Measurements from ENCODE around the gene PPM1B. TPM values are rescaled to one million over a fixed set of nuclear protein-coding genes. Genes with fewer than 3 reads are reported as not detected.

Gene PPM1B
- total and polyA plus RNA-seq, 9 of the 15 experiments (the other 6 are each of a cell fraction or from before 2014, with no cell fraction given): 8.9 to 44.0 (median 28.6) TPM

DNA sequence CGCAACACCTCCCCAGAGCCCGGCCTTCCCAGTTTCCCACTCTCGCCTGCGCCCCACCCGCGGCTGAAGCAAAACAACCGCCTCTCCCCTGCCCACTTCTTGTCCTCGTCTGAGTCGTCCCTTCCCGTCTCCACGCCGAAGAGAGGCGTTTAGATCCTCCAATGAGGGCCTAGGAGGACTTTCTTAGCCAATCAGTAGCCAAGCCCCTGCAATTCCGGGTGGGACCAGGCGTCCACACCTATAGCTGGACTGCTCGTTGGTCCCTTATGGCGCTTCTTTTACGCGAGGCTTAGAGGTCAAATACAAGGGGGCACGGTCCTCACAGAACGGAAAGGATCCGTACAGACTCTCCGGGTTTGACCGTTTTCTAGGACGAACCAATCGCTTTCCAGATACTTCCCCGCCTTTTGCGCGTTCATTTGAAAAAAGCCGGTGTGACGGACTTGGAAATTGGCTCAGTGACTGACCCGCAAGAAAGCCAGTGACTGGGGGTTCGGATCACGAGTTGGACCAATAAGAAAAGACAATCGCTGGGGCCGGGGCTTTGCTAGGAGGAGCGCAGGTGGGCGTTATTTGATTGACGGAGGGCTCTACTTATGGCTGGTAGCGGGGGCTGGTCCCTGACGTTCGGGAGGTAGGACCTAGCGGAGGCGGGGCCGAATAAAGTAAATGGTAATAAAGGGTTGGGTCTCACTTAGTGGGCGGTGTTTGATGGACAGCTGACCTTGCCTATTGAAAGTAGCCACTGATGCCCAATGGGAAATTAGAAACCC, 581 bp upstream of the PPM1B start (continued):
- TF ChIP-seq, protein P1, sequence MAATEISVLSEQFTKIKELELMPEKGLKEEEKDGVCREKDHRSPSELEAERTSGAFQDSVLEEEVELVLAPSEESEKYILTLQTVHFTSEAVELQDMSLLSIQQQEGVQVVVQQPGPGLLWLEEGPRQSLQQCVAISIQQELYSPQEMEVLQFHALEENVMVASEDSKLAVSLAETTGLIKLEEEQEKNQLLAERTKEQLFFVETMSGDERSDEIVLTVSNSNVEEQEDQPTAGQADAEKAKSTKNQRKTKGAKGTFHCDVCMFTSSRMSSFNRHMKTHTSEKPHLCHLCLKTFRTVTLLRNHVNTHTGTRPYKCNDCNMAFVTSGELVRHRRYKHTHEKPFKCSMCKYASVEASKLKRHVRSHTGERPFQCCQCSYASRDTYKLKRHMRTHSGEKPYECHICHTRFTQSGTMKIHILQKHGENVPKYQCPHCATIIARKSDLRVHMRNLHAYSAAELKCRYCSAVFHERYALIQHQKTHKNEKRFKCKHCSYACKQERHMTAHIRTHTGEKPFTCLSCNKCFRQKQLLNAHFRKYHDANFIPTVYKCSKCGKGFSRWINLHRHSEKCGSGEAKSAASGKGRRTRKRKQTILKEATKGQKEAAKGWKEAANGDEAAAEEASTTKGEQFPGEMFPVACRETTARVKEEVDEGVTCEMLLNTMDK (IDR thresholded peaks at IDR 0.05; ENCODE audit: borderline replicate concordance, insufficient read depth, low read depth, low read length, poor library complexity, severe bottlenecking): no peak
- TF ChIP-seq TEAD2 (tag; IDR thresholded peaks at IDR 0.05): no peak
- no peak for TF ChIP-seq ZNF124 (CRISPR knock-in tag; IDR thresholded peaks at IDR 0.05)
- TF ChIP-seq BCL6 (CRISPR knock-in tag; IDR thresholded peaks at IDR 0.05): no peak
- peak; percentile 96 for TF ChIP-seq FOXM1 (IDR thresholded peaks at IDR 0.05; ENCODE audit: low read depth)
- TF ChIP-seq FOXM1 (CRISPR knock-in tag; IDR thresholded peaks at IDR 0.05; ENCODE audit: low read depth): peak; percentile 69; the same call in 1 of the 2 replicates
- TF ChIP-seq SMAD4 (CRISPR knock-in tag; conservative IDR thresholded peaks at IDR 0.05): peak; percentile 70; the same call in 1 of the 2 replicates
- no peak for TF ChIP-seq ZNF780A (CRISPR knock-in tag; IDR thresholded peaks at IDR 0.05)
- 0 out of 2 replicates have a peak, but pooled peaks have one; percentile 25 for TF ChIP-seq KLF6 (CRISPR knock-in tag; IDR thresholded peaks at IDR 0.05; ENCODE audit: borderline replicate concordance)
- TF ChIP-seq SP1 (CRISPR knock-in tag; IDR thresholded peaks at IDR 0.05): peak; percentile 88
- TF ChIP-seq HDAC8 (tag; IDR thresholded peaks at IDR 0.05): no peak
- no peak for TF ChIP-seq ZNF707 (CRISPR knock-in tag; conservative IDR thresholded peaks at IDR 0.05)
- no peak for TF ChIP-seq ZNF217 (CRISPR knock-in tag; IDR thresholded peaks at IDR 0.05)
- TF ChIP-seq, protein P2, sequence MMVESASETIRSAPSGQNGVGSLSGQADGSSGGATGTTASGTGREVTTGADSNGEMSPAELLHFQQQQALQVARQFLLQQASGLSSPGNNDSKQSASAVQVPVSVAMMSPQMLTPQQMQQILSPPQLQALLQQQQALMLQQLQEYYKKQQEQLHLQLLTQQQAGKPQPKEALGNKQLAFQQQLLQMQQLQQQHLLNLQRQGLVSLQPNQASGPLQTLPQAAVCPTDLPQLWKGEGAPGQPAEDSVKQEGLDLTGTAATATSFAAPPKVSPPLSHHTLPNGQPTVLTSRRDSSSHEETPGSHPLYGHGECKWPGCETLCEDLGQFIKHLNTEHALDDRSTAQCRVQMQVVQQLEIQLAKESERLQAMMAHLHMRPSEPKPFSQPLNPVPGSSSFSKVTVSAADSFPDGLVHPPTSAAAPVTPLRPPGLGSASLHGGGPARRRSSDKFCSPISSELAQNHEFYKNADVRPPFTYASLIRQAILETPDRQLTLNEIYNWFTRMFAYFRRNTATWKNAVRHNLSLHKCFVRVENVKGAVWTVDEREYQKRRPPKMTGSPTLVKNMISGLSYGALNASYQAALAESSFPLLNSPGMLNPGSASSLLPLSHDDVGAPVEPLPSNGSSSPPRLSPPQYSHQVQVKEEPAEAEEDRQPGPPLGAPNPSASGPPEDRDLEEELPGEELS (CRISPR knock-in tag; IDR thresholded peaks at IDR 0.05; ENCODE audit: borderline replicate concordance): 0 out of 2 replicates have a peak, but pooled peaks have one; percentile 52
- TF ChIP-seq, protein P3, sequence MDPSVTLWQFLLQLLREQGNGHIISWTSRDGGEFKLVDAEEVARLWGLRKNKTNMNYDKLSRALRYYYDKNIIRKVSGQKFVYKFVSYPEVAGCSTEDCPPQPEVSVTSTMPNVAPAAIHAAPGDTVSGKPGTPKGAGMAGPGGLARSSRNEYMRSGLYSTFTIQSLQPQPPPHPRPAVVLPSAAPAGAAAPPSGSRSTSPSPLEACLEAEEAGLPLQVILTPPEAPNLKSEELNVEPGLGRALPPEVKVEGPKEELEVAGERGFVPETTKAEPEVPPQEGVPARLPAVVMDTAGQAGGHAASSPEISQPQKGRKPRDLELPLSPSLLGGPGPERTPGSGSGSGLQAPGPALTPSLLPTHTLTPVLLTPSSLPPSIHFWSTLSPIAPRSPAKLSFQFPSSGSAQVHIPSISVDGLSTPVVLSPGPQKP (CRISPR knock-in tag; IDR thresholded peaks at IDR 0.05): no peak
- no peak for TF ChIP-seq KHSRP (IDR thresholded peaks at IDR 0.05)
- TF ChIP-seq, protein P4, sequence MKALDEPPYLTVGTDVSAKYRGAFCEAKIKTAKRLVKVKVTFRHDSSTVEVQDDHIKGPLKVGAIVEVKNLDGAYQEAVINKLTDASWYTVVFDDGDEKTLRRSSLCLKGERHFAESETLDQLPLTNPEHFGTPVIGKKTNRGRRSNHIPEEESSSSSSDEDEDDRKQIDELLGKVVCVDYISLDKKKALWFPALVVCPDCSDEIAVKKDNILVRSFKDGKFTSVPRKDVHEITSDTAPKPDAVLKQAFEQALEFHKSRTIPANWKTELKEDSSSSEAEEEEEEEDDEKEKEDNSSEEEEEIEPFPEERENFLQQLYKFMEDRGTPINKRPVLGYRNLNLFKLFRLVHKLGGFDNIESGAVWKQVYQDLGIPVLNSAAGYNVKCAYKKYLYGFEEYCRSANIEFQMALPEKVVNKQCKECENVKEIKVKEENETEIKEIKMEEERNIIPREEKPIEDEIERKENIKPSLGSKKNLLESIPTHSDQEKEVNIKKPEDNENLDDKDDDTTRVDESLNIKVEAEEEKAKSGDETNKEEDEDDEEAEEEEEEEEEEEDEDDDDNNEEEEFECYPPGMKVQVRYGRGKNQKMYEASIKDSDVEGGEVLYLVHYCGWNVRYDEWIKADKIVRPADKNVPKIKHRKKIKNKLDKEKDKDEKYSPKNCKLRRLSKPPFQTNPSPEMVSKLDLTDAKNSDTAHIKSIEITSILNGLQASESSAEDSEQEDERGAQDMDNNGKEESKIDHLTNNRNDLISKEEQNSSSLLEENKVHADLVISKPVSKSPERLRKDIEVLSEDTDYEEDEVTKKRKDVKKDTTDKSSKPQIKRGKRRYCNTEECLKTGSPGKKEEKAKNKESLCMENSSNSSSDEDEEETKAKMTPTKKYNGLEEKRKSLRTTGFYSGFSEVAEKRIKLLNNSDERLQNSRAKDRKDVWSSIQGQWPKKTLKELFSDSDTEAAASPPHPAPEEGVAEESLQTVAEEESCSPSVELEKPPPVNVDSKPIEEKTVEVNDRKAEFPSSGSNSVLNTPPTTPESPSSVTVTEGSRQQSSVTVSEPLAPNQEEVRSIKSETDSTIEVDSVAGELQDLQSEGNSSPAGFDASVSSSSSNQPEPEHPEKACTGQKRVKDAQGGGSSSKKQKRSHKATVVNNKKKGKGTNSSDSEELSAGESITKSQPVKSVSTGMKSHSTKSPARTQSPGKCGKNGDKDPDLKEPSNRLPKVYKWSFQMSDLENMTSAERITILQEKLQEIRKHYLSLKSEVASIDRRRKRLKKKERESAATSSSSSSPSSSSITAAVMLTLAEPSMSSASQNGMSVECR (CRISPR knock-in tag; IDR thresholded peaks at IDR 0.05): peak; percentile 61; the same call in 1 of the 2 replicates
- no peak for TF ChIP-seq IRF2 (CRISPR knock-in tag; IDR thresholded peaks at IDR 0.05)

All from K562 (cell line).